ENCODE data around the gene SLC36A3. TPM values are rescaled to one million over a fixed set of nuclear protein-coding genes. Genes with fewer than 3 reads are reported as not detected.

SLC36A3 gene
- total and polyA plus RNA-seq, 2 of the 8 experiments (the other 6 are each of a cell fraction or from before 2014, with no cell fraction given), result not detected

- no peak overlapping the region for H3K9ac ChIP-seq (replicated peaks in 1 of 4; ENCODE audit: extremely low read depth in 1 of 4, low read depth in 3 of 4, low read length in 3 of 4)
- ChIA-PET CTCF (ENCODE audit: partially characterized antibody) (interaction anchor here (0.9 to 3.3 kb wide), 7 partner anchors 10 to 216 kb away, joined by 3 to 20 read pairs (median 6); no protein-coding TSS in a partner anchor), POLR2A (ENCODE audit: partially characterized antibody) (no interaction called here)
- TF ChIP-seq CREB1 (IDR thresholded peaks at IDR 0.05) (no peak), KDM5A (IDR thresholded peaks at IDR 0.05; ENCODE audit: low read length) (no peak)
- TF ChIP-seq, protein P1, sequence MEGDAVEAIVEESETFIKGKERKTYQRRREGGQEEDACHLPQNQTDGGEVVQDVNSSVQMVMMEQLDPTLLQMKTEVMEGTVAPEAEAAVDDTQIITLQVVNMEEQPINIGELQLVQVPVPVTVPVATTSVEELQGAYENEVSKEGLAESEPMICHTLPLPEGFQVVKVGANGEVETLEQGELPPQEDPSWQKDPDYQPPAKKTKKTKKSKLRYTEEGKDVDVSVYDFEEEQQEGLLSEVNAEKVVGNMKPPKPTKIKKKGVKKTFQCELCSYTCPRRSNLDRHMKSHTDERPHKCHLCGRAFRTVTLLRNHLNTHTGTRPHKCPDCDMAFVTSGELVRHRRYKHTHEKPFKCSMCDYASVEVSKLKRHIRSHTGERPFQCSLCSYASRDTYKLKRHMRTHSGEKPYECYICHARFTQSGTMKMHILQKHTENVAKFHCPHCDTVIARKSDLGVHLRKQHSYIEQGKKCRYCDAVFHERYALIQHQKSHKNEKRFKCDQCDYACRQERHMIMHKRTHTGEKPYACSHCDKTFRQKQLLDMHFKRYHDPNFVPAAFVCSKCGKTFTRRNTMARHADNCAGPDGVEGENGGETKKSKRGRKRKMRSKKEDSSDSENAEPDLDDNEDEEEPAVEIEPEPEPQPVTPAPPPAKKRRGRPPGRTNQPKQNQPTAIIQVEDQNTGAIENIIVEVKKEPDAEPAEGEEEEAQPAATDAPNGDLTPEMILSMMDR (IDR thresholded peaks at IDR 0.05; ENCODE audit: control extremely low read depth in 1 of 3, insufficient read depth in 1 of 3, low read depth in 1 of 3, low read length in 3 of 3), result peak in 1 of 3 experiments; percentile 20; a peak in 1 of 4 replicates
- no peak overlapping the region for H2BK12ac ChIP-seq (ENCODE audit: low read depth, low read length)
- H2AK5ac ChIP-seq (ENCODE audit: low read depth, low read length), result no peak overlapping the region
- no peaks in the 10 kb centered on the region for H3K79me1 ChIP-seq (ENCODE audit: low read depth, low read length)
- H3K14ac ChIP-seq (ENCODE audit: insufficient read length), result no peak overlapping the region
- no peak overlapping the region for H2AFZ ChIP-seq (ENCODE audit: low read length)
- H3K36me3 ChIP-seq (ENCODE audit: control insufficient read depth in 2 of 4, insufficient read depth in 4 of 4, low read length in 3 of 4), result peaks cover 0 to 10% (median 5%) of the 10 kb centered on the region in 4 experiments; a peak in 5 of 8 replicates
- H3K4ac ChIP-seq (replicated peaks; ENCODE audit: insufficient read length, low read depth, low read length), result no peak overlapping the region
- no peaks in the 10 kb centered on the region for H3K27me3 ChIP-seq (replicated peaks in 1 of 4; ENCODE audit: control insufficient read depth in 3 of 4, extremely low read depth in 1 of 4, insufficient read depth in 3 of 4, low read length in 3 of 4)
- H3K9me3 ChIP-seq (ENCODE audit: insufficient read depth in 2 of 2, low read depth in 1 of 2, low read length in 1 of 2), result no peaks in the 10 kb centered on the region
- no peak overlapping the region for H2BK15ac ChIP-seq (ENCODE audit: low read length)
- no peak for DNase-seq (ENCODE audit: low read depth in 1 of 2, low spot score in 2 of 2)
- H3K23ac ChIP-seq (ENCODE audit: insufficient read length), result no peak overlapping the region
- H4K20me1 ChIP-seq (replicated peaks in 1 of 2; ENCODE audit: control insufficient read depth in 1 of 2, insufficient read depth in 2 of 2, low read length in 2 of 2), result peaks cover 0 to 3% of the 10 kb centered on the region in 2 experiments
- H3K18ac ChIP-seq (ENCODE audit: extremely low read depth, low read length), result no peak overlapping the region
- no peaks in the 10 kb centered on the region for H3K79me2 ChIP-seq (ENCODE audit: control insufficient read depth in 1 of 2, insufficient read depth in 2 of 2, low read length in 2 of 2)
- no peak overlapping the region for H3K4me3 ChIP-seq (ENCODE audit: extremely low read depth in 1 of 4, insufficient read depth in 2 of 4, low read depth in 3 of 4, low read length in 4 of 4)
- no peak overlapping the region for H3K4me2 ChIP-seq (ENCODE audit: insufficient read depth in 1 of 2, low read depth in 2 of 2, low read length in 2 of 2)
- H4K5ac ChIP-seq (ENCODE audit: insufficient read length, low read depth, low read length), result no peak overlapping the region
- 73% methylated on average over 1 of the region's 1 CpG; no CpG with 5 or more reads in 1 of the 2 experiments for WGBS, 2 experiments (ENCODE audit: extremely low coverage in 1 of 2, insufficient coverage in 1 of 2, insufficient read length in 1 of 2, insufficient replicate concordance in 2 of 2, low coverage in 1 of 2, low lambda C conversion rate in 2 of 2, missing lambda C conversion rate in 1 of 2)
- H3K56ac ChIP-seq (replicated peaks; ENCODE audit: insufficient read length, low read depth, low read length), result no peak overlapping the region
- no peak overlapping the region for H3K27ac ChIP-seq (ENCODE audit: low read depth, low read length)
- H2BK20ac ChIP-seq (ENCODE audit: low read length), result no peak overlapping the region
- H4K91ac ChIP-seq (replicated peaks; ENCODE audit: insufficient read length, low read length), result no peak overlapping the region
- H4K8ac ChIP-seq (ENCODE audit: extremely low read depth, insufficient read depth, low read length), result no peak overlapping the region
- H2BK5ac ChIP-seq (ENCODE audit: low read depth, low read length), result no peak overlapping the region
- no peak for FAIRE-seq
- H3K23me2 ChIP-seq (ENCODE audit: low read depth, low read length), result no peaks in the 10 kb centered on the region
- no peak overlapping the region for H2BK120ac ChIP-seq (replicated peaks; ENCODE audit: low read depth, low read length)
- H3K4me1 ChIP-seq (replicated peaks in 1 of 4; ENCODE audit: control insufficient read depth in 3 of 4, insufficient read depth in 4 of 4, low read length in 3 of 4), result no peaks in the 10 kb centered on the region; a peak in 1 of 7 replicates
Measured at GRCh38 chr5:151264113-151264512, 39.5 kb downstream of the SLC36A3 start.

Data from H1 (cell line).